Thyroid gland (tissue), 4 donors: ENCODE data around the gene MED27.

Experiments used
- POLR2A ChIP-seq, 2 donors: fragments of 450-650 bp; IDR thresholded peaks; one replicate each; pipeline ENCODE4 v1.6.1; 2017; ENCODE audit warnings: antibody characterized with exemption in 2 of 2, mild to moderate bottlenecking in 2 of 2, moderate library complexity in 1 of 2
- TF ChIP-seq, protein P1 (sequence below), 6 experiments: fragments of 200-600 bp in 3 of 6; fragments of 450-650 bp in 3 of 6; sonication (generic) in 3 of 6; IDR thresholded peaks; one replicate each; pipeline ENCODE4 v1.5.1; 2016 to 2019; ENCODE audit warnings: antibody characterized with exemption in 6 of 6, mild to moderate bottlenecking in 2 of 6, inconsistent platforms in 1 of 6, moderate library complexity in 1 of 6

DNA sequence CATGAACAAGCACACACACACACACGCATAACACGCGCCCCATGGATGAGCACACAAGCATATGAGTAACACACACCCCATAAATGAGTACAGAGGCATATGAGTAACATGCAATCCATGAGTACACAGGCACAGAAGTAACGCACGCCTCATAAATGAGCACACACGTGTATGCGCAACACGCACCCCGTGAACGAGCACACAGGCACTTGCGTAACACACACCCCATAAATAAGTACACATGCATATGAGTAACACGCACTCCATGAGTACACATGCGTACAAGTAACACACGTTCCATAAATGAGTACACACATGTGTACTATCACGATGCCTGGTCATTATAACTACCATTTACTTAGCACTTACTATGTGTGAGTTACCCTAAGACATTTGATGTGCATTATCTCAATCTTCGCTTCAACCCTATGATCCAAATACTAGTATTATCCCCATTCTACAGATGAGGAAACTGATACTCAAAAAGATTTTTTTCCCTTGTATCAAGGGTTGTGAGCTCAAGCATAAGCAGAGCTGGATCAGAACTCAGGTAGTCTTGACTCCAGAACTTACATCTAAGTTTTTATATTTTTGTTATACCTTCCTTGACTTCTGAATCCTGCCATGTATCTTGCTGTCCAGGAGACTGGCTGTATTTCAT, 7.7 kb downstream of the MED27 start:
- TF ChIP-seq POLR2A (IDR thresholded peaks at IDR 0.05): no peak
- TF ChIP-seq, protein P1, sequence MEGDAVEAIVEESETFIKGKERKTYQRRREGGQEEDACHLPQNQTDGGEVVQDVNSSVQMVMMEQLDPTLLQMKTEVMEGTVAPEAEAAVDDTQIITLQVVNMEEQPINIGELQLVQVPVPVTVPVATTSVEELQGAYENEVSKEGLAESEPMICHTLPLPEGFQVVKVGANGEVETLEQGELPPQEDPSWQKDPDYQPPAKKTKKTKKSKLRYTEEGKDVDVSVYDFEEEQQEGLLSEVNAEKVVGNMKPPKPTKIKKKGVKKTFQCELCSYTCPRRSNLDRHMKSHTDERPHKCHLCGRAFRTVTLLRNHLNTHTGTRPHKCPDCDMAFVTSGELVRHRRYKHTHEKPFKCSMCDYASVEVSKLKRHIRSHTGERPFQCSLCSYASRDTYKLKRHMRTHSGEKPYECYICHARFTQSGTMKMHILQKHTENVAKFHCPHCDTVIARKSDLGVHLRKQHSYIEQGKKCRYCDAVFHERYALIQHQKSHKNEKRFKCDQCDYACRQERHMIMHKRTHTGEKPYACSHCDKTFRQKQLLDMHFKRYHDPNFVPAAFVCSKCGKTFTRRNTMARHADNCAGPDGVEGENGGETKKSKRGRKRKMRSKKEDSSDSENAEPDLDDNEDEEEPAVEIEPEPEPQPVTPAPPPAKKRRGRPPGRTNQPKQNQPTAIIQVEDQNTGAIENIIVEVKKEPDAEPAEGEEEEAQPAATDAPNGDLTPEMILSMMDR (IDR thresholded peaks at IDR 0.05): no peak
